HG02870 (cell line): ENCODE results near the gene FYN.
"Not testable (repeated sequence)": the region's sequence is repeated elsewhere in the genome, so short reads cannot be mapped to it uniquely, and the experiment has no call there.

Source experiments
- ATAC-seq: cut with Tn5 transposase; IDR thresholded peaks from one replicate; pipeline ENCODE4 v1.9.1; 2021; ENCODE audit warnings: mild to moderate bottlenecking, moderate library complexity; ENCODE audit not compliant: unreplicated experiment

The FYN gene

GRCh38 chr6:111642463-111643158 lies 230.6 kb downstream of the FYN start:
- ATAC-seq = no peak

- ATAC-seq = no peak
Measured at GRCh38 chr6:111639266-111639665, 234.0 kb downstream of the FYN start.

- not testable (repeated sequence) for ATAC-seq
Measured at GRCh38 chr6:111634981-111635380, 238.3 kb downstream of the FYN start.

GRCh38 chr6:111633822-111634221 lies 239.4 kb downstream of the FYN start:
- ATAC-seq = no peak

- ATAC-seq = no peak
Measured at GRCh38 chr6:111632468-111633247, 240.6 kb downstream of the FYN start.

- no peak for ATAC-seq
Measured at GRCh38 chr6:111631903-111632460, 241.3 kb downstream of the FYN start.

- ATAC-seq = no peak
Measured at GRCh38 chr6:111631018-111631417, 242.2 kb downstream of the FYN start.

GRCh38 chr6:111628142-111628850 lies 245.0 kb downstream of the FYN start:
- ATAC-seq = no peak

GRCh38 chr6:111626441-111626840 lies 246.8 kb downstream of the FYN start:
- no peak for ATAC-seq

- ATAC-seq = no peak
Measured at GRCh38 chr6:111625461-111626391, 247.5 kb downstream of the FYN start.

GRCh38 chr6:111625099-111625416 lies 248.2 kb downstream of the FYN start:
- no peak for ATAC-seq

- no peak for ATAC-seq
Measured at GRCh38 chr6:111624401-111625098, 248.7 kb downstream of the FYN start.

- ATAC-seq = no peak
Measured at GRCh38 chr6:111623046-111623718, 250.1 kb downstream of the FYN start.

- no peak for ATAC-seq
Measured at GRCh38 chr6:111620169-111620568, 253.1 kb downstream of the FYN start.

GRCh38 chr6:111618407-111618806 lies 254.8 kb downstream of the FYN start:
- ATAC-seq = no peak

- ATAC-seq = no peak
Measured at GRCh38 chr6:111617149-111617548, 256.1 kb downstream of the FYN start.

- no peak for ATAC-seq
Measured at GRCh38 chr6:111615916-111616612, 257.2 kb downstream of the FYN start.

GRCh38 chr6:111614833-111615582 lies 258.2 kb downstream of the FYN start:
- no peak for ATAC-seq
